Keratinocyte (primary cell): ENCODE data around the gene CDK14. TPM values are rescaled to one million over a fixed set of nuclear protein-coding genes. Genes with fewer than 3 reads are reported as not detected.

Experiments
- DNase-seq: peaks from one replicate; pipeline ENCODE4 v3.0.0-alpha.2; 2011; ENCODE audit warnings: low read depth, missing footprints, low spot score
- FAIRE-seq: peaks from 2 replicates; lab custom pipeline; 2011; peaks lifted over from hg19 to GRCh38; lab: Jason Lieb, UNC
- H2AFZ ChIP-seq: 2 replicates; pipeline ENCODE4 v1.6.0; 2012; ENCODE audit warnings: low read length, control low read depth, inconsistent platforms; ENCODE audit not compliant: control insufficient read depth
- H3K27ac ChIP-seq: 2 replicates; pipeline ENCODE4 v1.5.1; 2011; ENCODE audit warnings: low read length; ENCODE audit not compliant: control insufficient read depth, insufficient read depth
- H3K27me3 ChIP-seq: 3 replicates; pipeline ENCODE4 v1.6.0; 2011; ENCODE audit warnings: low read length; ENCODE audit not compliant: control insufficient read depth, insufficient read depth; ENCODE audit errors: extremely low read depth
- H3K36me3 ChIP-seq, 2 experiments: 2 replicates in 1 of 2; 3 replicates in 1 of 2; pipeline ENCODE4 v1.5.1; 2011; ENCODE audit warnings: low read length in 2 of 2, mild to moderate bottlenecking in 1 of 2; ENCODE audit not compliant: control insufficient read depth in 2 of 2, insufficient read depth in 2 of 2; ENCODE audit errors: extremely low read depth in 1 of 2
- H3K4me1 ChIP-seq: 3 replicates; pipeline ENCODE4 v1.5.1; 2011; ENCODE audit warnings: low read length; ENCODE audit not compliant: control insufficient read depth, insufficient read depth; ENCODE audit errors: extremely low read depth
- H3K4me2 ChIP-seq: 3 replicates; pipeline ENCODE4 v1.6.0; 2011; ENCODE audit warnings: low read depth, low read length; ENCODE audit not compliant: control insufficient read depth, insufficient read depth; ENCODE audit errors: extremely low read depth
- H3K4me3 ChIP-seq, 3 experiments: fragments of 200-600 bp in 1 of 3; sonication (generic) in 1 of 3; 2 replicates in 2 of 3; 3 replicates in 1 of 3; pipeline ENCODE4 v1.5.1; 2011 to 2016; ENCODE audit warnings: low read length in 3 of 3, mild to moderate bottlenecking in 3 of 3, control low read depth in 2 of 3, inconsistent platforms in 1 of 3, low read depth in 1 of 3, mixed read lengths in 1 of 3, mixed run types in 1 of 3, moderate library complexity in 1 of 3; ENCODE audit not compliant: control insufficient read depth in 2 of 3, insufficient read depth in 2 of 3; ENCODE audit errors: extremely low read depth in 1 of 3
- H3K79me2 ChIP-seq: 2 replicates; pipeline ENCODE4 v1.6.0; 2012; ENCODE audit warnings: low read length; ENCODE audit not compliant: control insufficient read depth, insufficient read depth
- H3K9ac ChIP-seq: 3 replicates; pipeline ENCODE4 v1.6.0; 2011; ENCODE audit warnings: low read length; ENCODE audit not compliant: control insufficient read depth, insufficient read depth; ENCODE audit errors: extremely low read depth
- H3K9me1 ChIP-seq: 3 replicates; pipeline ENCODE4 v1.6.0; 2011; ENCODE audit warnings: low read length; ENCODE audit not compliant: control insufficient read depth, insufficient read depth; ENCODE audit errors: extremely low read depth
- H3K9me3 ChIP-seq: 2 replicates; pipeline ENCODE4 v1.5.1; 2012; ENCODE audit warnings: low read depth, low read length; ENCODE audit not compliant: control insufficient read depth
- H4K20me1 ChIP-seq: 3 replicates; pipeline ENCODE4 v1.6.0; 2011; ENCODE audit warnings: low read length; ENCODE audit not compliant: control insufficient read depth, insufficient read depth; ENCODE audit errors: extremely low read depth
- EZH2 ChIP-seq: IDR thresholded peaks from one replicate; pipeline ENCODE4 v1.6.1; 2012; ENCODE audit warnings: inconsistent platforms, mild to moderate bottlenecking, low read length, moderate library complexity
- dilution Hi-C: fragments of 300-500 bp; cut with MboI; formaldehyde crosslinking; loops from one replicate; pipeline ENCODE4 v1.7.0; 2020; ENCODE audit warnings: low sequenced_read_pairs; ENCODE audit not compliant: extremely low pct_ligation_motif_present
- polyA plus RNA-seq, 5 experiments: library from polyadenylated mRNA; depleted of rRNA in 3 of 5; stranded (reverse) in 3 of 5; stranded (forward) in 1 of 5; unstranded in 1 of 5; fragments of >200 nt; gene quantifications; 1 replicate in 1 of 5; 2 replicates in 3 of 5; 3 replicates in 1 of 5; pipeline versions ENCODE4 v1.2.1 to v1.2.3, GENCODE V29; 2011 to 2012; ENCODE audit warnings: missing spikeins in 2 of 5, low read depth in 1 of 5, low replicate concordance in 1 of 5
- TF ChIP-seq, protein P1 (sequence below), 3 experiments: IDR thresholded peaks in 1 of 3; conservative IDR thresholded peaks in 1 of 3; optimal IDR thresholded peaks in 1 of 3; 2 replicates in 2 of 3; 3 replicates in 1 of 3; pipeline versions ENCODE3 to v1.5.1; 2011; ENCODE audit warnings: low read length in 3 of 3, mild to moderate bottlenecking in 3 of 3, moderate library complexity in 2 of 3, control low read depth in 1 of 3, inconsistent platforms in 1 of 3; ENCODE audit not compliant: insufficient read depth in 2 of 3; ENCODE audit errors: extremely low read depth in 1 of 3

The CDK14 gene
- polyA plus RNA-seq, 1 donor (not counting 4 experiments of a cell fraction or from before 2014, with no cell fraction given): 4.0 TPM

- no peaks in the 10 kb centered on the region for H3K9me3 ChIP-seq
- H3K4me2 ChIP-seq: no peak overlapping the region
- no peak overlapping the region for H3K4me3 ChIP-seq
- no peaks in the 10 kb centered on the region for H3K27me3 ChIP-seq
- no peaks in the 10 kb centered on the region for H3K36me3 ChIP-seq
- DNase-seq (no peak), FAIRE-seq (no peak)
- H4K20me1 ChIP-seq: no peaks in the 10 kb centered on the region
- no peak overlapping the region for H2AFZ ChIP-seq
- no peaks in the 10 kb centered on the region for H3K4me1 ChIP-seq
- H3K9ac ChIP-seq: no peak overlapping the region
- no peak for TF ChIP-seq EZH2
- TF ChIP-seq, protein P1, sequence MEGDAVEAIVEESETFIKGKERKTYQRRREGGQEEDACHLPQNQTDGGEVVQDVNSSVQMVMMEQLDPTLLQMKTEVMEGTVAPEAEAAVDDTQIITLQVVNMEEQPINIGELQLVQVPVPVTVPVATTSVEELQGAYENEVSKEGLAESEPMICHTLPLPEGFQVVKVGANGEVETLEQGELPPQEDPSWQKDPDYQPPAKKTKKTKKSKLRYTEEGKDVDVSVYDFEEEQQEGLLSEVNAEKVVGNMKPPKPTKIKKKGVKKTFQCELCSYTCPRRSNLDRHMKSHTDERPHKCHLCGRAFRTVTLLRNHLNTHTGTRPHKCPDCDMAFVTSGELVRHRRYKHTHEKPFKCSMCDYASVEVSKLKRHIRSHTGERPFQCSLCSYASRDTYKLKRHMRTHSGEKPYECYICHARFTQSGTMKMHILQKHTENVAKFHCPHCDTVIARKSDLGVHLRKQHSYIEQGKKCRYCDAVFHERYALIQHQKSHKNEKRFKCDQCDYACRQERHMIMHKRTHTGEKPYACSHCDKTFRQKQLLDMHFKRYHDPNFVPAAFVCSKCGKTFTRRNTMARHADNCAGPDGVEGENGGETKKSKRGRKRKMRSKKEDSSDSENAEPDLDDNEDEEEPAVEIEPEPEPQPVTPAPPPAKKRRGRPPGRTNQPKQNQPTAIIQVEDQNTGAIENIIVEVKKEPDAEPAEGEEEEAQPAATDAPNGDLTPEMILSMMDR (optimal IDR thresholded peaks at IDR 0.05 in 1 of 3, IDR thresholded peaks at IDR 0.05 in 1 of 3, conservative IDR thresholded peaks at IDR 0.05 in 1 of 3; ENCODE audit: extremely low read depth in 1 of 3, insufficient read depth in 2 of 3, low read length in 3 of 3): no peak
- no peak overlapping the region for H3K27ac ChIP-seq
- dilution Hi-C loops: no loop called here
- H3K9me1 ChIP-seq: no peaks in the 10 kb centered on the region
- no peaks in the 10 kb centered on the region for H3K79me2 ChIP-seq
Measured at GRCh38 chr7:91156316-91157185, 560.4 kb downstream of the CDK14 start.

GRCh38 chr7:91157579-91158320, 561.6 kb downstream of the CDK14 start:
- H3K79me2 ChIP-seq: no peaks in the 10 kb centered on the region
- FAIRE-seq: peak; percentile 44
- no peaks in the 10 kb centered on the region for H3K36me3 ChIP-seq
- H3K27me3 ChIP-seq: no peaks in the 10 kb centered on the region
- H3K9me3 ChIP-seq: no peaks in the 10 kb centered on the region
- no peaks in the 10 kb centered on the region for H4K20me1 ChIP-seq
- no peak overlapping the region for H3K27ac ChIP-seq
- H2AFZ ChIP-seq: no peak overlapping the region
- no peak overlapping the region for H3K9ac ChIP-seq
- H3K4me3 ChIP-seq: no peak overlapping the region
- no peak for DNase-seq
- no peak overlapping the region for H3K4me2 ChIP-seq
- H3K9me1 ChIP-seq: no peaks in the 10 kb centered on the region
- TF ChIP-seq, protein P1 (optimal IDR thresholded peaks at IDR 0.05 in 1 of 3, IDR thresholded peaks at IDR 0.05 in 1 of 3, conservative IDR thresholded peaks at IDR 0.05 in 1 of 3; ENCODE audit: extremely low read depth in 1 of 3, insufficient read depth in 2 of 3, low read length in 3 of 3): no peak
- TF ChIP-seq EZH2: no peak
- no peaks in the 10 kb centered on the region for H3K4me1 ChIP-seq
- dilution Hi-C loops: no loop called here
